SU-DHL-6 (cell line): Measurements from ENCODE around the gene DPT.

Experiments used
- EZH2phosphoT487 ChIP-seq: fragments of 200-600 bp; sonication (generic), shearing (Covaris generic); conservative IDR thresholded peaks from 2 replicates; pipeline ENCODE4 v1.6.1; 2018; ENCODE audit warnings: mild to moderate bottlenecking, antibody characterized with exemption, low read length, moderate library complexity, mixed read lengths
- TF ChIP-seq, protein P1 (sequence below): fragments of 200-600 bp; sonication (generic); IDR thresholded peaks from one replicate; pipeline ENCODE4 v1.5.1; 2017; ENCODE audit warnings: antibody characterized with exemption, mild to moderate bottlenecking, low read length, moderate library complexity; ENCODE audit not compliant: insufficient read depth, poor library complexity, severe bottlenecking

DNA sequence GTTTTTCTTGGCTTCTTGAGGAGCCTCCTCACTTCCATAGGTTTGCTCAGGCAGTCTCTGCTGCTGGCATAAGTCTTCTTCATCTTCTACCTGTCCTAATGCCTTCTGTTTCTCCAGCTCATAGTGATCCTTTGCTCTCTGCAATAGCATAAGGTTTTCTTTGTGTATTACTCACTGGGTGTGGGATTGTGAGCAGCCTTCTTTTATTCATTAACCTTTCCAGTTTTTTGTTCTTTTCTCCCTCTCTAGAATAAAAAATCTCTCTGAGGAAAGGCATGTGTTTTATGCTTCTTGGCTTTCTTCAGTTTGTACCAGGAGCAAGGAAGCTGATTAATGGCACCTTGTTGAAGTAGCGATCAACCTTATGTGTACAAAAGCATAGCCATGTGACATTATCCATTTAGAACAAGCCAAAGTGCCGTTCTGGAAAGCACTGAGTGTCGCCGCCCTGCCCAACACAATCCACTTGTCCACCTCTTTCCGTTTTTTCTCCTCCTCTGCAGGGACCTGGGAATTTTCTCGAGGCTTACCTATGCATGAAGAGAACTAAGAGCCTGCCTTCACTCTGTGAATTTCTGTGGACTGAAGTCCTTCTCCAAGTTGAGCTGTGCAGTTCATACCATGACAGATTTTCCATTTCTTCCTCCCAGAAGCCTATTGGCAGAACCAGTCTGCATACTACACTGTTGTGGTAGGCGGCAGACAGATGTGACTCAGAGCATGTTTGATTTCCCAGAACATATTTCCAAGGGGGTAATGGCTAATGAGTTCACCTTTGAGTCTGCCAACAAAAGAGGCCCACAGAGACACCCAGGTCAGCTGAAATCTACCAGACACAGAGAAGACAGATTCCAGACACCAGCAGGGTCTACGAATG, 39.0 kb downstream of the DPT start:
- TF ChIP-seq, protein P1, sequence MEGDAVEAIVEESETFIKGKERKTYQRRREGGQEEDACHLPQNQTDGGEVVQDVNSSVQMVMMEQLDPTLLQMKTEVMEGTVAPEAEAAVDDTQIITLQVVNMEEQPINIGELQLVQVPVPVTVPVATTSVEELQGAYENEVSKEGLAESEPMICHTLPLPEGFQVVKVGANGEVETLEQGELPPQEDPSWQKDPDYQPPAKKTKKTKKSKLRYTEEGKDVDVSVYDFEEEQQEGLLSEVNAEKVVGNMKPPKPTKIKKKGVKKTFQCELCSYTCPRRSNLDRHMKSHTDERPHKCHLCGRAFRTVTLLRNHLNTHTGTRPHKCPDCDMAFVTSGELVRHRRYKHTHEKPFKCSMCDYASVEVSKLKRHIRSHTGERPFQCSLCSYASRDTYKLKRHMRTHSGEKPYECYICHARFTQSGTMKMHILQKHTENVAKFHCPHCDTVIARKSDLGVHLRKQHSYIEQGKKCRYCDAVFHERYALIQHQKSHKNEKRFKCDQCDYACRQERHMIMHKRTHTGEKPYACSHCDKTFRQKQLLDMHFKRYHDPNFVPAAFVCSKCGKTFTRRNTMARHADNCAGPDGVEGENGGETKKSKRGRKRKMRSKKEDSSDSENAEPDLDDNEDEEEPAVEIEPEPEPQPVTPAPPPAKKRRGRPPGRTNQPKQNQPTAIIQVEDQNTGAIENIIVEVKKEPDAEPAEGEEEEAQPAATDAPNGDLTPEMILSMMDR = no peak
- no peak for TF ChIP-seq EZH2phosphoT487
